GM18861 (cell line): ENCODE measurements around the gene AQP9.
"Not testable (repeated sequence)": the region's sequence is repeated elsewhere in the genome, so short reads cannot be mapped to it uniquely, and the experiment has no call there.

ENCODE experiments used
- ATAC-seq: cut with Tn5 transposase; IDR thresholded peaks from one replicate; pipeline ENCODE4 v1.9.1; 2021; ENCODE audit not compliant: unreplicated experiment

Gene AQP9, protein sequence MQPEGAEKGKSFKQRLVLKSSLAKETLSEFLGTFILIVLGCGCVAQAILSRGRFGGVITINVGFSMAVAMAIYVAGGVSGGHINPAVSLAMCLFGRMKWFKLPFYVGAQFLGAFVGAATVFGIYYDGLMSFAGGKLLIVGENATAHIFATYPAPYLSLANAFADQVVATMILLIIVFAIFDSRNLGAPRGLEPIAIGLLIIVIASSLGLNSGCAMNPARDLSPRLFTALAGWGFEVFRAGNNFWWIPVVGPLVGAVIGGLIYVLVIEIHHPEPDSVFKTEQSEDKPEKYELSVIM

DNA sequence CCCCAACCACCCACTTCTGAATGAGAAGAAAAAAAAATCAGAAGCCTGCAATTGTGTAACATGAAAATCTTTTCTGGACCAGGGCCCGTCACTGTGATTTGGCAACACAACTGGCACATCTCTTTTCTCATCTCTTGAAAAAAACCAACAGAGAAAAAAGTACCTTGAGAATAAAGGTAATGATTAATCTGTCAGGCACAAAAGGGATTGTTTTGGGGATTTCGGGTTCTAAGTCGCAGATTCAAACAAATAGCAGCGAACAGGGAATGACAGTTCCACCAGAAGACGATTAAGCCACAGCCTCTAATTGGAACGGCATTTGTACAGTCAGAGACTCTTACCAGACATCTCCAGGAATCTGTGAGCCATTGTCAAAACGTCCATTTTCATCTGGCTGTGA is at the start of gene AQP9:
Gene AQP9 (plus strand): TSS at position 276 of the 400 bp plus-strand sequence. CDS start 185 bp downstream, outside the sequence.
- no peak for ATAC-seq

DNA sequence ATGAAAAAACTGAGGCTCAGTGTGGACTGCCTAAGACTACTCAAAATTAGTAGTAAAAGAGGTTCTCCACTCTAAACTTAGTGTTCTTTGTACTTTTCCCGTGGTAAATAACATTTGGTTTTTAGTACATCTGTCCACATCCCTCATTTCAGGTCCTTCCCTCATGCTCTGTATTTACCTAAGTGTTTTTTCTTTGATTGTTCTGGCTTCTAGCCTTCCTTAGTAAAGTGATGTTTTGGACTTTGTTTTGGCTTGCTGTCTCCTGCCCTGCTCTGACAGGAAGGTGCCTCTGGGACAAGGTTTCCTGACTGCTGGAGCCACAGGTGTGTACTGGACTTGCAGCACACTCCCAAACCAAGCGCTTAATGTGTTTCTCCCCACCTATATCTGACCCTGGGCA is 42.8 kb upstream of the AQP9 start:
- ATAC-seq: no peak

DNA sequence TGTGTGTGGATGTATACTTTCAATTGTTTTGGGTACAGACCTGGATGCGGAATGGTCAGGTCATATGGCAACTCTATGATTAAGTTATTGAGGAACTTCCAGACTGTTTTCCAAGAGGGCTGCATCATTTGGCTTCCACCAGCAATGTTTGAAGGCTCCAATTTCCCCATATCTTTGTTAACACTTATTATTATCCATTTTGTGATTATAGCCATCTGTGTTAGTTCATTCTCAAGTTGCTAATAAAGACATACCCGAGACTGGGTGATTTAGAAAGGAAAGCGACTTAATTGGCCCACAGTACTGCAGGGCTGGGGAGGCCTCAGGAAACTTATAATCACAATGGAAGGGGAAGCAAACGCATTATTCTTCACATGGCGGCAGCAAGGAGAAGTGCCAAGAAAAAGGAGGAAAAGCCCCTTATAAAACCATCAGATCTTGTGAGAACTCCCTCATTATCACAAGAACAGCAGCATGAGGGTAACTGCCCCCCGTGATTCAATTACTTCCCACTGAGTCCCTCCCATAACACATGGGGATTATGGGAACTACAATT is 41.6 kb upstream of the AQP9 start:
- no peak for ATAC-seq

DNA sequence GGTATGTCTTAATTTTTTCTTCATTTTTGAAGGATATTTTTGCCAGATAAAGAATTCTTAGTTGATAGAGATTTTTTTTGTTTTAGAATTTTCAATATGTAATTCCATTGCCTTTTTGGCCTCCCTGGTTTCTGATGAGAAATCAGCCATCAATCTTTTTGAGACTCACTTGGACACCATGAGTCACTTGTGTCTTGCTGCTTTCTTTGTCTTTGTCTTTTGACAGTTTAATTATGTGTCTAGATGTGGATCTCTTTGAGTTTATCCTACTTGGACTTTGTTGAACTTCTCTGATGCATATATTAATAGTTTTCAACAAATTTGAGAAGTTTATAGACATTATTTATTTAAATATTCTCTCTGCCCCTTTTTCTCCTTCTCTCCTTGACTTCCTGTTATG is 34.7 kb upstream of the AQP9 start:
- ATAC-seq: no peak

DNA sequence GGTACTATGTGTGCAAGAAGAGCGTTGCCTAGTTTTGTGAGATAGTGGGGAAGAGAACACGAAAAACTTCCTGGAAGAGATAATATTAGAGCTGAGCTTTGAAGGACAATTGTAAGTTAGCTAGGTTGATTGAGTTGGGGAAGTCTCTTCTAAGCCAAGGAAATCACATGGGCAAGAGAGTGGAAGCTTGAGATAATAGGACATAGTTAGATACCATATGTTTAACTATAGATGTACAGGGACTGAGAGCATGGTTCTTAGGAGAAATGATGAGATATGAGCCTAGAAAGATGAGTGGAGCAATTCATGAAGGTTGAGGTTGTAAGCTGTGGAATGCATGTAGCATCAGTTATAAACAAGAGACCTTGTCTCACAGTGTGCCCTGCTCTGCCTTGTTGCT is 30.1 kb upstream of the AQP9 start:
- ATAC-seq: no peak

DNA sequence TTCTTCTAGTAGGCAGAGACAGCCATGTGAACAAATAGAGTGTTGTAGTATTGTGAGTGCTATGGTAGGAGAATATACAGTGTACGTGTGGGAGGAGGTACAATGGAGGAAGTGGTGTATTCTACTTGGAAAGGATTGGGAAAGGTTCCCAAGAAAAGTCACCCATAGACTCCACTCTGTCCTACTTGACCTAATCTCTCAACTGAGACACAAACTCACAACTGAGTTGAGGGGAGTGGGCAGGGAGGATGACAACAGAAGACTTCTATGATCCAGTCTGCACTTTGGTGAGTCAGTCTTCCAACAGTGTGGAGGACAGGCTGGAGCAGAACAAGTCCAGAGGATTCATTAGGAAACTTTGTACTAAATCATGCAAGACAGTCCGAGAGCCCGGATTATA is 28.8 kb upstream of the AQP9 start:
- ATAC-seq: no peak

DNA sequence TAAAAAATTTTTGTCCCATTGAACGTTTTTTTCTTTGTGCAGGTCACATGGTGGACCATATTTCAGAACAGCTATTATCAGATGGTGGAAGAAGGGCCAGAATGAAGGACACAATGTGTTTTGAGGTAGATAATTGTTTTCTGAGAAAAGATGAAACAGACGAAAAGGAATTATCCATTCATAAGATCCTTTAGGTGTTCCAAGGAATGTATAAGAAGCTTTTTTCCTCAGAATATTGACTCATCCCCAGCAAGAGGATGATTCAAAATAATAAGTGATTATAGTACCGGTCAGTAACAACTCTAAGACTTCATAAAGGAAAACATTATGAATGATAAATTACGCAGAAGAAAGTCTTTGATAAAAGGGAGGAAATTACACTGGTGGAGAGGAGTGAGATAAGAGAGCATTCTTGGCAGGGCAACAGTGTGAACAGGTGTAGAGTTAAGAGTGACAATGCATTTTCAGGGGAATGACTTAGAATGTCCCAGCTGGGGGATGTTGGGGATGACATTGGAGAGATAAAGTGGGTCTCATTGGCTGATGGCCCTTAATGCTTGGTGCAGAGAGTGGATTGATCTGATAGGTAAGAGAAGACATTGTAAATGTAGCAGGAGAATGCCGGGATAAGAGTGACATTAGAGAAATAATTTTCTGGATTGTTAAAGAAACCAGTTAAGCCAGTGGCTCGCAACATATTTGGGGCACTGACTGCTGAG is 27.0 kb upstream of the AQP9 start:
- ATAC-seq: no peak

DNA sequence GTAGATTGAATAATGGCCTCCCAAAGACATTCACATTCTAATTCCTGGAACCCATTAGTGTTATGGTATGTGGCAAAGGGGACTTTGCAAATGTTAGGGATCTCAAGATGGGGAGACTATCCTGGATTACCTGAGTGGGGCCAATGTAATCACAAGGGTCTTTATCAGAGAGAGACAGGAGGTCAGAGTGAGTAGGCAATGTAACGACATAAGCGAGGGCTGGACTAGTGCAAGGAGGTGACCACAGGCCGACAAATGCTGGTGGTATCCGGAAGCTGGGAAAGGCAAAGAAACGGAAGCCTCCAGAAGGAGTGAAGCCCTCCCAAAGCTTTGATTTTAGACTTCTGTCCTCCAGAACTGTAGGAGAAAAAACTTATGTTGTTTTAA is 26.5 kb upstream of the AQP9 start:
- no peak for ATAC-seq

DNA sequence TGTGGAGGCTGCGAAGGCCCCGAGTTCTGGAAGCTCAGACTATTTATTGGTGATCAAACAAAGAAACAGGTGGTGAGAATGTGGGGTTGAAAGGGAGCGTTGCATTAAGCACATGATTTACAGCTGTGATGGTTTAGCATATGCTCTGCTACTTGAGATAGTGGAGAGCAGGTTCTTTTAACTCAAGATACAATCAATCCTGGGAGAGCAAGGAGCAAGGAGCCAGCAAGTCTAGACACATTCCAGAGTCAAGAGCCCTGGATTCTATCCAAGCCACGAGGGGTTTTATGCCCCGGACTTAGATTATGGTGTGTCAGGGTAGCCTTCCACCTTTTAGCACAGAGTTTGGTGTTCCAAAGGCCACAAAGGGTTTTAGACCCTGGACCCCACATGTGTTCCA is 24.8 kb upstream of the AQP9 start:
- ATAC-seq: not testable (repeated sequence)

DNA sequence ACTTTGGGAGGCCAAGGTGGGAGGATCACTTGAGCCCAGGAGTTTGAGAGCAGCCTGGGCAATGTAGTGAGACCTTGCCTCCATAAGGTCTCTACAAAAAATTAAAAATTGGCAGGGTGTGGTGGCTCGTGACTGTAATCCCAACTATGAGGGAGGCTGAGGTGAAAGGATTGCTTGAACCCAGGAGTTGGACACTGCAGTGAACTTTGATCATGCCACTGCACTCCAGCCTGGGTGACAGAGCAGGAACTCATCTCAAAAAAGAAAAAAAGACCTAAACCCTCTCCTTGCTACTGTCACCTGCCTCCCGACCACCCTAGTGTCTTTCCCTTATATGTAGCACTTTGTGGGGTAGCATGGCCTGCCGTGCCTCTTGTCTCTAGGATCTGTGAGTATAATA is 23.8 kb upstream of the AQP9 start:
- no peak for ATAC-seq

DNA sequence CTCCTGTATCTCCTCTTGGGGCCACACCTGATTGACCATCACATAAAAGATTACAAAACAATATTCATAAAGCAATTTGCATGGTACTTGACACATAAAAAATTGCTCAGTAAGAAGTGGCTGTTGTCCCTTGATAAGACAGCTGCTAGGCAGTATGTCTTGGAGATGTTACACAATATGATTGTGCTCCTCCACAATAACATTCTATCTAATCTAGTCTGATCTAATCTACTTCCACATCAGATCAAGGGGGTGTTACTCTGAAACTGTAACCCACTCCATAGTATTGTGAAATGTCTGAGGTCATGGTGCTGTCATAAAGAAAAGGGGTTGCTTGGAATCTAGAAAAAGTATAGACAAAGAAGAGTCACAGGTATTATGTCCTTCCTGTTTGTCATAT is 23.4 kb upstream of the AQP9 start:
- ATAC-seq: no peak

DNA sequence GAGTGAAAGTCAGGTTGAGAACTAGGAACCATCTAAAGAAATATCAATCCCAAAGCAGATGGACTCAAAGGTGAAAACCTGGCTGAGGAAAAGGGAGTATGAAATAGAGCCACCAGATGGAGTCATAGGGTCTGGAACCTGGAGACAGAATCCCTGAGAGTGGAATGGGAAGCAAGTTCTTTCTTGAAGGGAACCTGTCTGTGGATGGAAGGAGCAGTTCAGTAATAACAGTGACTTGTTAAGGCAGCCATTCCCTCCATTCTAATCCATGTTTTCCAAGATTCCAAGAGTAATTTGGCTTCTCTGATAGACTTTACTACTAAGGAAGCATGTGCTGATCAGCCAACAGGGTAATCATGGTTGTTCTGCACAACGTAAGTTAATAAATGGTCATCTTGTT is 22.5 kb upstream of the AQP9 start:
- no peak for ATAC-seq

DNA sequence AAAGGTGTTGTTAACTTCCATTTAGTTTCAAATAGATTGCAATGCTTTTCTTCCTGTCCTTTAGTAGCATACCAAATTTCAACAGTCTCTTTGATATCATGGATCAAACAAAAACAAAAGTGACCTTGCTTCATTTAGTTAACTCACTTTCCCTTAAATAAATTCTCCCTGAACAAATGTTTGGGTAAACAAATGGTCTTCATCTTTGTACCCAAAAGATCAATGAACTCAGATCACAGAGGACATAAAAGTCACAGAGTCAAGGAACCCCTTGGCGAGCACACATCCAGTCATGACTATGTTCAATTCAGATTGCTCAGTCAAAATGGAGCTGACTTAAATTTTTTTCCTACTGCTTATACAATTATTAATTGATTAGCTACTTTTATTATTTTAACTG is 20.6 kb upstream of the AQP9 start:
- ATAC-seq: no peak

DNA sequence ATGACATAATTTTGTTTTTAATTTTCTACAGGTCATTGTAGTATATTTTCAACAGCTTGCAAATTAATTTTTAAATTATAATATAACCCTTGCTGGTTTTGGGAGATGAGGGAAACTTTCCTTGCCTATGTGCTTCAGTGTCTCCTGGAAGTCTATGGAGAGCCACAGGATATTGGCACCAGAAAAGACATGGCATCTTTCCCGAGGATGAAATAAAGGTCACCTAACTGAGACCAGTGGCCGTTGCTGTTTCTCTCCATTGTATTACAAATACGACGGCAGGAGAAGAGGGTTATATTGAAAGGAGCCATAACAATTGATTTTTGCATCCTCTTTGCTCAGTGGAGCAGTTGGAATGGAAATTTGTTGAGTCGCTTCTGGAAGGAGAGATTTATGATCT is 19.9 kb upstream of the AQP9 start:
- ATAC-seq: no peak

DNA sequence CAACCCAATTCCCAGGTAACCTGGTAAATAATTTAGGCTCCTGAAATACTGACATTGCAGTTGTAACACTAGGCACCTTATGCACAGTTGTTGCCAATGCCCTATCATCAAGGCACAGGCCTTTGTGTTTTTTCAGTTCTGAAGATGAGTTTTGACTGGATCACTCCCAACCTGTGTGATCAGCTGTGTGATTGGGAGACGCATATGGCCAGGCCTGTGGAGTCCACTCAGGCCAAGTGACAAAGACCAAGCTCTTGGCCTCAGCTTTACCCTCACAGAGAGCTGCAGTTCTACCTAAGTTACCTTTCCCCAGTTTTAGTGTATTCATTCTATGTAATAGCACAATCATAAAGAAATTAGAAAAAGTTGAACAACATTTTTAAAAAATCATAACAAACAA is 19.2 kb upstream of the AQP9 start:
- no peak for ATAC-seq

DNA sequence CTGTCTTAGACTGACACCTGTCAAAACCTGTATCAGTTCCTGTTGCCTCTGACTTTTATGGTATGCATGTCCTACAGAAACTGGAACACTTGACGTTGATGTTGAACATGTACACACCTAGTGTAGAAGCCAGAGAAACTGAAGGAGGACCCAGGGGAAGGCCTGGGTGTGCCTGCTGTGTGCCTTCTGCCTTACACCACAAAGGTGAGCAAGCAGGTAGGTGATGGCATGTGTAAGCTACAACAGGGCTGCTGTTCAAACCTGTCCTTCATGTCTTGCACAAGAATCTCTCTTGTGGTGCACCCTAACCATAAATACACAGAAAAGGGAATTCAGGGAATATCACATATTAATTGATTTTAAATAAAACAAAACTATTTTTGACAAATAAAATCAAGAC is 13.6 kb upstream of the AQP9 start:
- no peak for ATAC-seq

DNA sequence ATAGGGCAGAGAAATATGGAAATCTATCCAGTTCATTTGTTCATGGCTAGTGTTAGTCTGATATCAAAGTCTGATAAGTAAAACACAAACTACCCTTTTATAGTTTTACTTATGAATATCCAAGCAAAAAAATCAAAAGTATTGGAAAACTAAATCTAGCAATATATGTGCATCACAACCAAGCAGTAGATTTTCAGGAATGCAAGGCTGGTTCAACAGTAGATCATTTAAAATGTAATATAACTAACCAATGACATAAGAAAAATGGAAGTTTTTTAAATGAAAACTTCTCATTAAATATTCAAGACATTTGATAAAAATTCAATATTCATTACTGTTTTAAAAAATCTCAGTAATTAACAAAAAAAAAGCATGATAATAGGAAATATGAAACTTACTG is 12.8 kb upstream of the AQP9 start:
- ATAC-seq: no peak

DNA sequence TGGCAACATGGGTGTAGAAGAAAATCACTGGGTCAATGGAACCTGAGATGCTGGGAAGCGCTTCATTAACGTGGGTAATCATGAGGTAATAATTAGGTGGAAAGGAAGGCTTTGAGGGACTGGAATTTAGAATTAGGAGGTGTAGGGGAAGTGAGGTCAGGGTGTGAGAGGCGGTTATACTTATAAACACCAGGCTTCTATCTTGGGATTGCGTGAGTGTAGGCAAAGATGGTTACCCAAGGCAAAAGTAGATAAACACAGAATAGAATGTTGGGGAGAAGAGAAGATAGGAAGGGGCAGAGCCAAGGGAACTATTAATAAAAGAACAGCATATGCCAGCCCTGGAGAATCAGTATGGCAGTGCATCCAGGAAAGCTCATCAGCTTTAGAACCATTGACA is 3.3 kb upstream of the AQP9 start:
- no peak for ATAC-seq

DNA sequence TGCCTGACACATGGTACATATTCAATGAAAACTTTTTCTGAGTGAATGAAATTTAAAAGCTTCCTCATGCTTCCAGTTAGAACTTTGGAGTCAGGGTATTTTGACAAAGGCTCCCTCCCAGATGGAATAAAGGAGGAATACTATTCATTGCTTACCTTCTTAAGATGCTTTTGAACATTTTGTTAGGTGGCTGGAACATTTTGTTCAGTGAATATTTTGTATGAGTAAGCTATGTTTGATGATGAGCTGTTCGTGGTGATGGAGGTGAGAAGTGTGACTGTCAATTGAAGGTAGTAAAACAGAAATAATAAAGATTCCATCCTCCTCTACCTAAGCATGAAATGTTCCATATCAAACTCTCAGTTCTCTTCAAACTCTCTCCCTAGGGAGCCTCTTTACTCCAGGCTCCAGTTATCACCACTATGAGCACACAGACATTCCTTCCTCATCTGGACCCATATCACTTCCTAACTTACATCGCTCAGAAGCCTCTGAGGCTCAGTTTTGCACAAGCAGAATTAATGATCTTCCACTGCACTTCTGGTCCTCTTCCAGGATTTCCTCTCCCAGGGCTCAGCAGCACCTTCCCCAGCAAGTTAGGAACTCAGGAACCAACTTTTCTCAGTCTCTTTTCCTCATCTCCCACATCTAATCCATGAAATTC is 2.5 kb upstream of the AQP9 start:
- no peak for ATAC-seq

DNA sequence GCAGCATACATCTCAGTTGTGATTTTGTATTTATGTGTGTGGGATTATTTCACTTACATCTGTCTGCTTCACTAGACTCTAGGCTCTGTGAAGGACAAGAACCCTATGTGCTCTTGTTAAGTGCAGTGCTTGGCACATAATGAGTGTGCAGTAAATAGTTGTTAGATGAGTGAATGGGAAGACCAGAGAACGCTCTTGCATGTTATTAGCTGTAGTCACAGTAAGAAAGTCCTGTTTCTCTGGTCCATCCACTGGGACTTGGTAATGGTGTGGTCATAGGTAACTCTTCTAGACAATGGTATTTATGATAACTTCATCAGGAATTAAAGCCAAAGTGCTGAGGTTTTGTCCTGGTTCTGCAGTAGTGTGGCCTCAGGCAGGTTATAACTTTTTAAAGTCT is 1.4 kb upstream of the AQP9 start:
- no peak for ATAC-seq

DNA sequence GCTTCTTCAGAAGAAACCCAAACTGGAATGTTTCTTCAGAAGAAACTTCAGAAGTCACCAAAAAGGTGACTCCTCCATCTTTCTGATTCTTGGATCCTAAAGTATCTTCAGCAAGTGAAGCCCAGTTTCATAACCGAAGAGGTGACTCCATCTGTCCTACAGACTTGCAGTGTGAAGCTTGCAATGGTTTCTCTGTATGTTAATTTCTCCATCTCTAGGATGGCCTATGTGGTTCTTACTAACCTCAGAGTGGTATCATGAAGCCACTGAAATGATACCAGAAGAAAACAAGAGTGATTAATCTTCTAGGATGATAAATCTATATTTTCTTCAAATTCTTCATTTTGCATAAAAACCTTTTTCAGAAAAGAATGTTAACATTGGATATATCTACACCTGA is 495 bp upstream of the AQP9 start:
- ATAC-seq: no peak
